ENCODE measurements around the gene APOBEC3B. TPM values are rescaled to one million over a fixed set of nuclear protein-coding genes. Genes with fewer than 3 reads are reported as not detected.
"Not testable (repeated sequence)": the region's sequence is repeated elsewhere in the genome, so short reads cannot be mapped to it uniquely, and the experiment has no call there.

Gene APOBEC3B
- total and polyA plus RNA-seq, 12 donors: 0.29 to 6.4 (median 1.2) TPM

- Histone ChIP-seq H3K4me3 (no peak overlapping the region), H3K9me3 (no peaks in the 10 kb centered on the region), H3K4me1 (peaks cover 0 to 44% (median 0%) of the 10 kb centered on the region in 9 donors), H3K27ac (peak overlapping the region in 1 of 10 donors; percentile 83), H3K36me3 (no peaks in the 10 kb centered on the region), H3K27me3 (peaks cover 0 to 62% (median 22%) of the 10 kb centered on the region in 7 donors)
- intact Hi-C loops (cut with DNase I): no loop called here
- ATAC-seq (no peak), DNase-seq (no peak)
- 67 to 70% methylated on average over 3 of the region's 3 CpGs for WGBS, 2 donors
- no peak for TF ChIP-seq CTCF (IDR thresholded peaks at IDR 0.05)
Observed at GRCh38 chr22:38943882-38944281, 38.3 kb upstream of the APOBEC3B start.

GRCh38 chr22:38944653-38945052, 37.5 kb upstream of the APOBEC3B start:
- H3K27ac ChIP-seq: no peak overlapping the region
- peaks cover 0 to 62% (median 22%) of the 10 kb centered on the region in 7 donors for H3K27me3 ChIP-seq
- no peak for DNase-seq
- intact Hi-C loops (cut with DNase I): no loop called here
- H3K4me1 ChIP-seq: peaks cover 0 to 44% (median 0%) of the 10 kb centered on the region in 9 donors
- H3K4me3 ChIP-seq: no peak overlapping the region
- no peak for TF ChIP-seq CTCF (IDR thresholded peaks at IDR 0.05)
- no peak for ATAC-seq
- H3K9me3 ChIP-seq: no peaks in the 10 kb centered on the region
- H3K36me3 ChIP-seq: no peaks in the 10 kb centered on the region
- 76 to 83% methylated on average over 7 of the region's 7 CpGs for whole genome bisulfite sequencing, 2 donors

- intact Hi-C loops (cut with DNase I); H3K4me3 ChIP-seq; DNase-seq; ATAC-seq; H3K9me3 ChIP-seq; H3K27ac ChIP-seq; H3K36me3 ChIP-seq: not testable (repeated sequence)
- H3K4me1 ChIP-seq: peaks cover 0 to 41% (median 0%) of the 10 kb centered on the region in 9 donors
- H3K27me3 ChIP-seq: peaks cover 0 to 62% (median 22%) of the 10 kb centered on the region in 7 donors
Observed at GRCh38 chr22:38945706-38946338, 36.3 kb upstream of the APOBEC3B start.

- no peak overlapping the region for H3K4me3 ChIP-seq
- DNase-seq (no peak), ATAC-seq (no peak)
- no peak overlapping the region for H3K27ac ChIP-seq
- 81 to 93% methylated on average over 8 of the region's 8 CpGs for WGBS, 2 donors
- no peak for TF ChIP-seq CTCF (IDR thresholded peaks at IDR 0.05)
- peaks cover 0 to 41% (median 0%) of the 10 kb centered on the region in 9 donors for H3K4me1 ChIP-seq
- H3K27me3 ChIP-seq: peaks cover 0 to 53% (median 22%) of the 10 kb centered on the region in 7 donors
- no peaks in the 10 kb centered on the region for H3K9me3 ChIP-seq
- intact Hi-C loops (cut with DNase I): no loop called here
- H3K36me3 ChIP-seq: no peaks in the 10 kb centered on the region
Observed at GRCh38 chr22:38946771-38947170, 35.4 kb upstream of the APOBEC3B start.

Measured in heart right ventricle (tissue), 16 donors.